ENCODE data around the gene POU2F3.
A peak's percentile ranks its signal among the peaks of the same experiment; 100 is the strongest.

DNA sequence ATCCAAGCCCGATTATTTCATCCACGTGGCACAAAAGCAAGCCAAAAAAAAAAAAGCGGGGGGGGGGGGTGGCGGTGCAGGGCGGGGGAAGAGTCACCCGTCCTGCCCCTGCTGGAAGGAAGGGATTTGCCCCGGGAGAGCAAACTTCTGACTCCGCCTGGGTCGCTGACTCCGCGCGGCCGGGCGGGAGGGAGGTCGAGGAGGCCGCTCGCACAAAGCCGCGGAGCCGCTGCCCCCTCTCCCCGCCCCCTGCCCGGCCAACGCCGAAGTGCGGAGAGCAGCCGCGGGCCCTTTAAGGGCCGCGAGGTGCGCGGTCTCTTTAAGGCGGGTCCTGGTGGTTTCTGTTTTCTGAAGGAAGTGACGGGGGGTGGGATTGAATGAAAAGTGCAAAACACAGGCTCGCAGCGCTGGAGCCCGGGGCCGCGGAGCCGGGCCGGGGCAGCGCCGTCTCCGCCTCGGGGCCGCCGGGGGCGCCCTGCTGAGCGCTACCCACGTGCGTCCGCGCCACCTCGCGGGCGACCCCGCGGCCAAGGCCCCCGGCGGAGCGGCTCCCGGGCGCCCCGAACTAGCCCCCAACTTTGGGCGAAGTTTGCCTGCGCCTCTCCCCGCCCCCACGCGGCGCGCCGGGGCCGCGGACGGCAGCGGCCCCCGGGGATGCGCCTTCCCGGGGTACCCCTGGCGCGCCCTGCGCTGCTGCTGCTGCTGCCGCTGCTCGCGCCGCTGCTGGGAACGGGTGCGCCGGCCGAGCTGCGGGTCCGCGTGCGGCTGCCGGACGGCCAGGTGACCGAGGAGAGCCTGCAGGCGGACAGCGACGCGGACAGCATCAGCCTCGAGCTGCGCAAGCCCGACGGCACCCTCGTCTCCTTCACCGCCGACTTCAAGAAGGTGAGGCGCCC is 29.1 kb upstream of the POU2F3 start, which contains the start of gene OAF:
- TF ChIP-seq CEBPB (IDR thresholded peaks at IDR 0.05): no peak
- no peak for TF ChIP-seq ZBTB7A (IDR thresholded peaks at IDR 0.05; ENCODE audit: low read depth)
- TF ChIP-seq, protein P1, sequence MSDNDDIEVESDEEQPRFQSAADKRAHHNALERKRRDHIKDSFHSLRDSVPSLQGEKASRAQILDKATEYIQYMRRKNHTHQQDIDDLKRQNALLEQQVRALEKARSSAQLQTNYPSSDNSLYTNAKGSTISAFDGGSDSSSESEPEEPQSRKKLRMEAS (IDR thresholded peaks at IDR 0.05): peak; percentile 89
- TF ChIP-seq FOXM1 (IDR thresholded peaks at IDR 0.05; ENCODE audit: borderline replicate concordance, low read depth): no peak
- no peak for TF ChIP-seq YY1 (IDR thresholded peaks at IDR 0.05; ENCODE audit: low read depth)
- TF ChIP-seq EGR1 (IDR thresholded peaks at IDR 0.05): no peak
- TF ChIP-seq, protein P2, sequence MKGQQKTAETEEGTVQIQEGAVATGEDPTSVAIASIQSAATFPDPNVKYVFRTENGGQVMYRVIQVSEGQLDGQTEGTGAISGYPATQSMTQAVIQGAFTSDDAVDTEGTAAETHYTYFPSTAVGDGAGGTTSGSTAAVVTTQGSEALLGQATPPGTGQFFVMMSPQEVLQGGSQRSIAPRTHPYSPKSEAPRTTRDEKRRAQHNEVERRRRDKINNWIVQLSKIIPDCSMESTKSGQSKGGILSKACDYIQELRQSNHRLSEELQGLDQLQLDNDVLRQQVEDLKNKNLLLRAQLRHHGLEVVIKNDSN (IDR thresholded peaks at IDR 0.05): no peak
- TF ChIP-seq RAD21 (IDR thresholded peaks at IDR 0.05; ENCODE audit: low read depth): no peak
- no peak for TF ChIP-seq EP300 (IDR thresholded peaks at IDR 0.05; ENCODE audit: borderline replicate concordance)
- TF ChIP-seq REST (IDR thresholded peaks at IDR 0.05; ENCODE audit: low read depth): no peak
- no peak for TF ChIP-seq CREB1 (IDR thresholded peaks at IDR 0.05; ENCODE audit: low read depth)
- no peak for TF ChIP-seq TAF1 (IDR thresholded peaks at IDR 0.05; ENCODE audit: low read depth)
- TF ChIP-seq NFIC (IDR thresholded peaks at IDR 0.05): no peak
